Effector CD8-positive, alpha-beta T cell (primary cell): ENCODE data around the gene KIF3A.

Experiments used
- DNase-seq: peaks from one replicate; lab custom pipeline; 2025; lab: John Stamatoyannopoulos, UW

The KIF3A gene

GRCh38 chr5:132770476-132771159 lies 33.3 kb upstream of the KIF3A start:
- no peak for DNase-seq

- no peak for DNase-seq
These were observed 31.1 kb upstream of the KIF3A start for GRCh38 chr5:132768485-132768868.

- DNase-seq: no peak
These were observed 29.8 kb upstream of the KIF3A start for GRCh38 chr5:132767150-132767549.

GRCh38 chr5:132766806-132767055 lies 29.4 kb upstream of the KIF3A start:
- DNase-seq: no peak

- no peak for DNase-seq
These were observed 28.9 kb upstream of the KIF3A start for GRCh38 chr5:132766020-132766805.

- no peak for DNase-seq
These were observed 28.1 kb upstream of the KIF3A start for GRCh38 chr5:132765311-132766019.

- DNase-seq: no peak
These were observed 27.4 kb upstream of the KIF3A start for GRCh38 chr5:132764671-132765238.

GRCh38 chr5:132764051-132764450 lies 26.7 kb upstream of the KIF3A start:
- DNase-seq: no peak

- no peak for DNase-seq
These were observed 26.1 kb upstream of the KIF3A start for GRCh38 chr5:132763181-132764036.

- no peak for DNase-seq
These were observed 25.1 kb upstream of the KIF3A start for GRCh38 chr5:132762246-132763000.

GRCh38 chr5:132761321-132762240 lies 24.2 kb upstream of the KIF3A start:
- DNase-seq: no peak

- DNase-seq: no peak
These were observed 23.4 kb upstream of the KIF3A start for GRCh38 chr5:132760601-132761317.

- DNase-seq: no peak
These were observed 22.7 kb upstream of the KIF3A start for GRCh38 chr5:132760049-132760420.

- DNase-seq: no peak
These were observed 22.0 kb upstream of the KIF3A start for GRCh38 chr5:132759114-132760048.

GRCh38 chr5:132758451-132758850 lies 21.1 kb upstream of the KIF3A start:
- DNase-seq: no peak

- no peak for DNase-seq
These were observed 19.2 kb upstream of the KIF3A start for GRCh38 chr5:132756542-132756941.

GRCh38 chr5:132754947-132755346 lies 17.6 kb upstream of the KIF3A start:
- DNase-seq: no peak

GRCh38 chr5:132754111-132754510 lies 16.8 kb upstream of the KIF3A start:
- no peak for DNase-seq
